Ecto neural progenitor cell (in vitro differentiated cells): Measurements from ENCODE around the gene EPC1.
"Not testable (repeated sequence)": the region's sequence is repeated elsewhere in the genome, so short reads cannot be mapped to it uniquely, and the experiment has no call there.

Experiments
- DNase-seq: peaks from one replicate; pipeline ENCODE4 v3.0.0-alpha.2; 2018; ENCODE audit warnings: low spot score

Gene EPC1

GRCh38 chr10:32271617-32272016 is 75.3 kb downstream of the EPC1 start:
- DNase-seq: no peak

DNA sequence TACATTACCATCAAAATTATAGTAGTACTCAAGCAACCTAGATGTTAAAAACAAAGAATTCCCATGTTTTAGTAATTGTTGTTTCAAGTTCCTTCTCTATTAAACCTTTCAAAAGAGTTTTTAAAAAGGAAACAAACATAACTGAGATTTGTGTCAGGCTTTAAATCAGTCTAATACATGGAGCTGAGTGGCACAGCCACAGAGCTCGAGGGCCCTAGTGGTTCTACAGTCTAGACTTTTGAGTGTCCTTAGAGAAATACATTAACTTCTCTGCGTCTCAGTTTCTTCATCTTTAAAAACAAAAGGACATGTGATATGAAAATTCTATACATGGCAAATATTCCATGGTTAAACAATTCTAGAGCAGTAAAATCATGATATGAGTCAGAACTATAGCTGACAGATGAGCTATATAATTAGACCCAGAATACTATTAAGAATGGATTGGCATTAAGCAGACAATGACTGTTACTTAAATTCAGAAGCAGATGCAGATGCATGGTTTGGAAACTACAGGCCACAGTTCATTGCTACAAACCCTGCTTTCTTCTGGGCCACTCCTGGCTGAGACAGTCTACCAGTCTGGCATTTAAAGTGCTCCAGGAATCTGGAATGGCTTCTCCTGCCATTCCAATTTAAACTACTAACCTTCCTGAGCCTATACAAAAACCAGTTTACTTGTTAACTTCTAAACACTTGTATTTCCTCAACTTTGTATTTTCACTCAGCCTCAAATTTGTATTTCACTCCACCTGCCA is 77.4 kb downstream of the EPC1 start:
- DNase-seq: no peak

DNA sequence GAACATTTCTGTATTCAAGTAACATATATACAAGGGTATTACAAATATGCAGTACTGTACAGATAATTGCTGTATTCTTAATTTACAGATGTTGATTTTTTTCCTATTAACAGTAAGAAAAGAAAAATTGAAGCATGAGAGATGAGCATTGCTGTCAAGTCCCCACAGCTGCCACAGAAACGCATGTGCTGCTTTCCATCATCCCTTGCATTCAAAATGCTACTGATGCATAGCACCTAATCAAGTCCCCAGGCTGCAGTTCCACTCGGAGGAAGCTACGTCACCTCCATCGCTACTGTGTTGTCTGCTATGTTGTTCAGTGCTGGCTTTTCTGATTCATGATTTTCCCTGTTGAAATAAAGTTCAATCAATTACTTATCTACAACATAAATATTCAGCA is 78.2 kb downstream of the EPC1 start:
- no peak for DNase-seq

- no peak for DNase-seq
Measured at GRCh38 chr10:32266979-32267378, 80.0 kb downstream of the EPC1 start.

- DNase-seq: no peak
Measured at GRCh38 chr10:32266566-32266965, 80.4 kb downstream of the EPC1 start.

- DNase-seq: no peak
Measured at GRCh38 chr10:32265756-32266155, 81.2 kb downstream of the EPC1 start.

GRCh38 chr10:32263300-32263699 is 83.7 kb downstream of the EPC1 start:
- DNase-seq: no peak

DNA sequence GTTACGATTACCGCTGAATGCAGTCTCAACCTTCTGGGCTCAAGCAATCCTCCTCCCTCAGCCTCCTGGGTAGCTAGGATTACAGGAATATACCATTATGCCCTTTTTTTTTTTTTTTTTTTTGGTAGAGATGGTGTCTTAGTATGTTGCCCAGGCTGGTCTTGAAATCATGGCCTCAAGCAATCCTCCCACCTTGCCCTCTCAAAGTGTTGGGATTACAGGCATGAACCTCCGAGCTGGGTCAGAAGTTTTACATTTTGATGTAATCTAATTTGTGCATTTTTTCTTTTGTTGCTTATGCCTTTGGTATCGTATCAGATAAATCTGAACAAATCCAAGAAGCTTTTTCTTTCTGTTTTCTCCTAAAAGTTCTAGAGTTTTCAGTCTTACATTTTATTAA is 87.4 kb downstream of the EPC1 start:
- no peak for DNase-seq

GRCh38 chr10:32256613-32257437 is 90.1 kb downstream of the EPC1 start:
- peak; percentile 58 for DNase-seq

DNA sequence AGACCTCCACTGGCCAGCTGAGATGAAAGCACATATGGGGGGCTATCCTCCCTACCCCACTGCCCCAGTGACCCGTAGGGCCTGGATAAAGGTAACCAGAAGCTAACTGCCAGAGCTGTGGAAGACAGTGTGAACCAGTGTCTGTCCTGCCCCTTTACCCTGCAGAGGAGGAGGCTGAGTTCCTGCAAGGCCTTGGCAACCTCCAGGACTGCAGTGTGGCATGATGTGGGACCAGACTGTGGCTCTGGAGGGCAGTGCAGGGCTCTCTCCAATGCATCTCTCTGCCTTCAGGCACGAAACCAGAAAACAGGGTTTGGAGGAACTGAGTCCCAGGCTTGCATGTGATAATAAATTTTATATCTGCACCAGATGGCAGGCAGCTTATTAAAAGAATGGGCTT is 93.1 kb downstream of the EPC1 start:
- no peak for DNase-seq

- no peak for DNase-seq
Measured at GRCh38 chr10:32253276-32253675, 93.7 kb downstream of the EPC1 start.

DNA sequence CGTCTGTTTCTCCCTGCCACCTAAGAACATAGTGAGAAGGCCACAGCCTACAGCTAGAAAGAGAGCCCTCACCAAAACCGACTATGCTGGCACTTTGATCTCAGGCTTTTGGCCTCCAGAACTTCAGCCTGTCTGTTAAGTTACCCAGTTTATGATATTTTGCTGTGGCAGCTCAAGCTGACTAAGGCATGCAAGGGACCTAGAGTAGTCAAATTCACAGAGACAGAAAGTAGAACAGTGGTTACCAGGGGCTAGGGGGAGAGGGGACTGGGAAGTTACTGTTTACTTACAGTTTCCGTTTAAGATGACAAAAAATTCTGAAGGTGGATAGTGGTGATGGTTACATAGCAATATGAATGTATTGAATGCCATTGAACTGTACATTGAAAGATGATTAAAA is 96.5 kb downstream of the EPC1 start:
- DNase-seq: not testable (repeated sequence)

- no peak for DNase-seq
Measured at GRCh38 chr10:32246685-32247084, 100.3 kb downstream of the EPC1 start.

- no peak for DNase-seq
Measured at GRCh38 chr10:32245760-32246159, 101.2 kb downstream of the EPC1 start.

DNA sequence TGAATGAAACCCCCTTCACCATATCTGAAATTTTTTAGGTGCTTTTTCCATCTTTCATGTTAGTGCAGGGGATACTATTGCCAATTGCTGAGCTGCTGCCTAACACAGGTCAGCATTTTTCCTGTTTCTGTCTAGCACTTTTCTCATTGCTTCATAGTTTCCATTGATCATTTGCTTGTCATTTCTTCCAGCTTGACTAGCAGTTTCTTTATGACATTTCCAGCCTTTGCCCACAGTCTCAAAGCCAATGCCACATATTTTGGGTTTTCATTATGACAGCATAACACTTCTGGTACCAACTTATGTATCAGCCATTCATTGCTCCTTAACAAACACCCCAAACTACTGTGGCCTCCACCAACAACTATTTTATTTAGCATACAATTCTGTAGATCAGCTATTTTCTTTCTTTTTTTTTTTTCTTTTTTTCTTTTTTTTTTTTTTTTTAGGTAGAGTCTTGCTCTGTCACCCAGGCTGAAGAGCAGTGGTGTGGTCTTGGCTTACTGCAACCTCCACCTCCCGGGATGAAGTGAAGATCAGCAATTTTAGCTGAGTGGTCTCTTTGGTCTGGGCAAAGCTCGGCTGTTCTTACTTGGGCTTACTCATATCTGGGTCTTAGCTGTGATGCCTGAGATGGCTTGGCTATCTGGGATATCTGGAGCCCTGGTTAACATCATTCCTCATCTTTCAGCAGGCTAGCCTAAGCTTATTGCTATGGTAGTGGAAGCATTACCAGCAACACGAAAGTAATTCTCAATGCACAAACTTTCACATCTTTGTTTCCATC is 102.3 kb downstream of the EPC1 start:
- DNase-seq: no peak

DNA sequence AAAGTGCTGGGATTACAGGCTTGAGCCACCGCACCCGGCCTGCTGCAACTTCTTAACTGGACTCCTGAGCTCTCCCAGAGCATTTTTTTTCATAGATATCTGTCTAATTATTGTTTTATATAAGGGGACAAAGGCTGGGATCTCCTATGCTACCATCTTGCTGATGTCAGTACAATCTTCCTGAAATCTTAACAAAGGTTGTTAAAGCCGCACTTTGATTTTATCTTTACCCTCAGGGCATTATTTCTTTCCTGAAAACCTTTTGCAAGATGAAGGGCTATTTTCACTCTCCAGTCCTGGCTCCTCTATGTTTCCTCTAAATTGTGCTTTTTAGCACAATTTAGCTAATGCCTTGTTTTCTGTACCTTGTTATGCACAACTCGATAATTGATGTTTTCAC is 102.9 kb downstream of the EPC1 start:
- DNase-seq: no peak

DNA sequence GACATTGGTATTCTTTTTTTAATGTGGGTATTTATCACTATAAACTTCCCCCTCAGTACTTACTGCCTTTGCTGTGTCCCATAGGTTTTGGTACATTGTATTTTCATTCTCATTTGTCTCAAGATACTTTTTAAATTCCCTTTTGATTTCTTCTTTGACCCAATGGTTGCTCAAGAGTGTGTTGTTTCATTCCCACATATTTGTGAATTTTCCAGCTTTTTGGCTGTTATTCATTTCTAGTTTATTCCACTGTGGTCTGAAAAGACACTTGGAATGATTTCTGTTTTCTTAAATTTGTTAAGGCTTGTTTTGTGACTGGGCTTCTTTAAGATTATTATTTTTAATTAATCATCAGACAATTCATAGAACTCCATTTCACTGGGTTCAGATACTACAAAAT is 105.0 kb downstream of the EPC1 start:
- DNase-seq: no peak

DNA sequence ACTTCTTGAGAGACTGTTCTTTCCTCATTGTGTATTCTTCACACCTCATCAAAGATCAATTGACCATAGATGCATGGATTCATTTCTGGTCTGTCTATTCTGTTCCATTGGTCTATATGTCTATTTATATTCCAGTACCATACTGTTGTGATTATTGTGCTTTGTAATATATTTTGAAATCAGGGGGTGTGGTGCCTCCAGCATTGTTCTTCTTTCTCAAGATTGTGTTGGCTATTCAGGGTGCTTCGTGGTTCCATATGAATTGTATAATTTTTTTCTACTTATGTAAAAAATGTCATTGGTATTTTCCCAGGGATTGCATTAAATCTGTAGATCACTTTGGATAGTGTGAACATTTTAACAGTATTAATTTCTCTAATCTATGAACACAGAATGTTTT is 106.5 kb downstream of the EPC1 start:
- DNase-seq: no peak

- no peak for DNase-seq
Measured at GRCh38 chr10:32239769-32240168, 107.2 kb downstream of the EPC1 start.

- no peak for DNase-seq
Measured at GRCh38 chr10:32237644-32238345, 109.2 kb downstream of the EPC1 start.

- no peak for DNase-seq
Measured at GRCh38 chr10:32234471-32234870, 112.5 kb downstream of the EPC1 start.

- not testable (repeated sequence) for DNase-seq
Measured at GRCh38 chr10:32233375-32233774, 113.6 kb downstream of the EPC1 start.
